Fibroblast of skin of right quadriceps (primary cell): ENCODE results near the gene SCAF11.

ENCODE experiments used
- DNase-seq: peaks from one replicate; pipeline ENCODE4 v3.0.0-alpha.2; 2013

Gene SCAF11

GRCh38 chr12:45977620-45978019 lies 12.8 kb downstream of the SCAF11 start:
- DNase-seq: no peak

GRCh38 chr12:45975506-45975905 lies 14.9 kb downstream of the SCAF11 start:
- DNase-seq: no peak

- no peak for DNase-seq
Observed at GRCh38 chr12:45974883-45975282, 15.5 kb downstream of the SCAF11 start.

- DNase-seq: no peak
Observed at GRCh38 chr12:45974171-45974719, 16.1 kb downstream of the SCAF11 start.

GRCh38 chr12:45973526-45973925 lies 16.8 kb downstream of the SCAF11 start:
- peak; percentile 31 for DNase-seq

- no peak for DNase-seq
Observed at GRCh38 chr12:45970391-45970790, 20.0 kb downstream of the SCAF11 start.

GRCh38 chr12:45969084-45969483 lies 21.3 kb downstream of the SCAF11 start:
- DNase-seq: peak; percentile 71

GRCh38 chr12:45966486-45966885 lies 23.9 kb downstream of the SCAF11 start:
- peak; percentile 77 for DNase-seq

- no peak for DNase-seq
Observed at GRCh38 chr12:45962553-45963325, 27.6 kb downstream of the SCAF11 start.

GRCh38 chr12:45959728-45960127 lies 30.6 kb downstream of the SCAF11 start:
- DNase-seq: no peak

GRCh38 chr12:45959025-45959424 lies 31.3 kb downstream of the SCAF11 start:
- no peak for DNase-seq

- no peak for DNase-seq
Observed at GRCh38 chr12:45948546-45948945, 41.8 kb downstream of the SCAF11 start.

GRCh38 chr12:45946435-45946834 lies 43.9 kb downstream of the SCAF11 start:
- DNase-seq: no peak

- no peak for DNase-seq
Observed at GRCh38 chr12:45944771-45945170, 45.6 kb downstream of the SCAF11 start.

GRCh38 chr12:45939759-45940158 lies 50.6 kb downstream of the SCAF11 start:
- no peak for DNase-seq

- no peak for DNase-seq
Observed at GRCh38 chr12:45938566-45938965, 51.8 kb downstream of the SCAF11 start.

GRCh38 chr12:45934956-45935355 lies 55.4 kb downstream of the SCAF11 start:
- no peak for DNase-seq

- no peak for DNase-seq
Observed at GRCh38 chr12:45933504-45933903, 56.9 kb downstream of the SCAF11 start.

- DNase-seq: no peak
Observed at GRCh38 chr12:45930369-45930768, 60.0 kb downstream of the SCAF11 start.

GRCh38 chr12:45928309-45928708 lies 62.1 kb downstream of the SCAF11 start:
- no peak for DNase-seq

GRCh38 chr12:45918818-45919217 lies 71.6 kb downstream of the SCAF11 start:
- no peak for DNase-seq

GRCh38 chr12:45915405-45915804 lies 75.0 kb downstream of the SCAF11 start:
- DNase-seq: no peak

- DNase-seq: peak; percentile 78
Observed at GRCh38 chr12:45914090-45914489, 76.3 kb downstream of the SCAF11 start.

GRCh38 chr12:45913631-45914030 lies 76.7 kb downstream of the SCAF11 start:
- no peak for DNase-seq

- no peak for DNase-seq
Observed at GRCh38 chr12:45912774-45913173, 77.6 kb downstream of the SCAF11 start.
